ENCODE results near the gene GARNL3. TPM values are rescaled to one million over a fixed set of nuclear protein-coding genes. Genes with fewer than 3 reads are reported as not detected.

The GARNL3 gene
- total RNA-seq, 4 donors from 2014 or later, result 11.9 to 19.1 (median 16.5) TPM

DNA sequence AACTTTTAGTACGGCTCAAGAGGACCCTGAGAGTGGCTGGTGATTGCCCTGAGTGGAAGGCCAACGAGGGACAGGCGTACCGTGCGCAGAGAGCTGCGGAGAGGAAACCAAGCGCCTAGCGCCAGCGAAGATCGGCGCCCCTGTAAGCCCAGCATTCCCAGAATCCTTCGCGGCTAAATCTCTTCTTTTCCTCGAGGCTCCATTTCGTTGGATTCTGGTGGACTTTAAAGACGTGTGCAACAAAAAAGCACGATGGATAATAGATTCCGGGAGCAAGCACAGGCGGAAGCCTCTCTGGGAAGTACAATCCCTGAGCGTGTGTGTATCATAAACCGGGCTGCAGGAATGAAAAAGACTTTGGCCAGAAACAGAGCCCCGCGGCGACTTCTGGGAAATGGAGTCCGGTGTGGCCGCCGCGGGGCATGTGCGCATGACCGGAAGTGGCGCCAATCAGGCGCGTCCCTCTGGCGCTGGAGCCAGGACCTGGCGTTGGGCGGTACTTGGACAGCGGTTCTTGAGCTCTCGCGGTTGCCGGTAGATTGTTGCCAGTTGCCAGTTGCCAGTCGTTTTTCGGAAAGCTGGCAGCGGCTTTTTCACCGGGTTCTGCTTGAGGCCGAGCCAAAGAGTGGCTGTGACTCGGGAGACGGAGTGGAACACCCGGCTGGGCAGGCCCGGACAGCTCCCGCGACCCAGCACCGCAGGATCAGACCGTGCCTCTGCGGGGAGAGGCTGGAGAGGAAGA is 159.5 kb downstream of the GARNL3 start, which contains the start of gene ZNF79:
TSS of gene ZNF79 (plus strand) at position 449 of the 742 bp plus-strand sequence. CDS start 406 bp downstream, outside the sequence.
- TF ChIP-seq POLR2A (IDR thresholded peaks at IDR 0.05) (no peak), CTCF (IDR thresholded peaks at IDR 0.05) (no peak)

DNA sequence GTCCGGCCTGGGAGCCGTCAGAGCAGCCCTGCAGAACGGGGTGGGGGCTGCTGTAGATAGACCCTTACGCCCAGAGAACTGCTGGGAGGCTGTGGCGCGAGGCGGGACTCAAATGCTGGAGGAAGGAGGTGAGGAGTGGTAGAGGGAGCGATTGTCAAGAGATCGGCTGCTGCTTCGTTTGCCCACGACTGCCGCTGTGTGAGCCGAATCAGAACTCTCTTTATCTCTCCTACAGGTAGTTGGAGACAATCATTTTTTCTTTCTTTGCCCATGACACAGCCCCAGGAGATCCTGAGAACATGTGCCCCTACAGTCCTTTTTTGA is 160.1 kb downstream of the GARNL3 start:
- H3K4me3 ChIP-seq (ENCODE audit: low read depth, poor library complexity, severe bottlenecking), result peak overlapping the region; percentile 86
- DNase-seq (ENCODE audit: low spot score in 2 of 2), result no peak
- intact Hi-C loops (cut with DNase I; ENCODE audit: low total_unique reads), result no loop called here
- TF ChIP-seq CTCF (IDR thresholded peaks at IDR 0.05) (no peak), POLR2A (IDR thresholded peaks at IDR 0.05) (no peak)
- 0 to 1% methylated on average over 13 of the region's 13 CpGs for WGBS, 2 donors

More for the DNA sequence above, 159.5 kb downstream of the GARNL3 start, which contains the start of gene ZNF79:
- peak within 1 kb of the TSS; percentile 86 for H3K4me3 ChIP-seq (ENCODE audit: low read depth, poor library complexity, severe bottlenecking)
- WGBS, 2 donors, result 0% methylated on average over 54 of the region's 54 CpGs
- peak; percentile 92 to 99 for DNase-seq (ENCODE audit: low spot score in 2 of 2)
- intact Hi-C loops (cut with DNase I; ENCODE audit: low total_unique reads), result no loop called here

GRCh38 chr9:127426756-127427155 is 162.2 kb downstream of the GARNL3 start:
- WGBS, 2 donors, result 90 to 93% methylated on average over 2 of the region's 2 CpGs
- intact Hi-C loops (cut with DNase I; ENCODE audit: low total_unique reads), result no loop called here
- TF ChIP-seq POLR2A (IDR thresholded peaks at IDR 0.05) (no peak), CTCF (IDR thresholded peaks at IDR 0.05) (no peak)
- no peak for DNase-seq (ENCODE audit: low spot score in 2 of 2)
- no peak overlapping the region for H3K4me3 ChIP-seq (ENCODE audit: low read depth, poor library complexity, severe bottlenecking)

- 90% methylated on average over 3 of the region's 3 CpGs for whole genome bisulfite sequencing, 2 donors
- intact Hi-C loops (cut with DNase I; ENCODE audit: low total_unique reads), result no loop called here
- no peak overlapping the region for H3K4me3 ChIP-seq (ENCODE audit: low read depth, poor library complexity, severe bottlenecking)
- no peak for TF ChIP-seq POLR2A (IDR thresholded peaks at IDR 0.05)
- no peak for TF ChIP-seq CTCF (IDR thresholded peaks at IDR 0.05)
- DNase-seq (ENCODE audit: low spot score in 2 of 2), result no peak
Observed at GRCh38 chr9:127428348-127428747, 163.8 kb downstream of the GARNL3 start.

DNA sequence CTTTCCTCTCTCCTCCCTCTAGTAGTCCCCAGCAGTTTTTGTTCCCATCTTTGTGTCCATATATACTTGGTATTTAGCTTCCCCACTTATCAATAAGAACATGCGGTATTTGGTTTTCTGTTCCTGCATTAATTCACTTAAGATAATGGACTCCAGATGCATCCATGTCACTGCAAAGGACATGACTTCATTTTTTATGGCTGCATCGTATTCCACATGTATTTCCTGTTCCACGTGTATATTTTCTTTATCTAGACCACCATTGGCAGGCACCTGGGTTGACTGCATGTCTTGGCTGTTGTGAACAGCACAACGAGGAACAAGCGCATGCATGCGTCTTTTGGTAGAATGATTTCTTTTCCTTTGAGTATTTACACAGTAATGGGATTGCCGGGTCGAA is 165.8 kb downstream of the GARNL3 start:
- no peak for DNase-seq (ENCODE audit: low spot score in 2 of 2)
- WGBS, 2 donors, result 88 to 96% methylated on average over 8 of the region's 8 CpGs
- H3K4me3 ChIP-seq (ENCODE audit: low read depth, poor library complexity, severe bottlenecking), result no peak overlapping the region
- TF ChIP-seq POLR2A (IDR thresholded peaks at IDR 0.05) (no peak), CTCF (IDR thresholded peaks at IDR 0.05) (no peak)
- intact Hi-C loops (cut with DNase I; ENCODE audit: low total_unique reads), result no loop called here
